Upper lobe of left lung (tissue), 4 donors: ENCODE results near the gene FGF23.

ENCODE experiments used
- CTCF ChIP-seq, 6 experiments: fragments of 450-650 bp in 4 of 6; fragments of 200-600 bp in 2 of 6; sonication (generic) in 2 of 6; IDR thresholded peaks; one replicate each; pipeline ENCODE4 v1.5.1; 2016 to 2019; ENCODE audit warnings: antibody characterized with exemption in 6 of 6
- EP300 ChIP-seq, 4 donors: sonication (generic); formaldehyde crosslinking; IDR thresholded peaks; one replicate each; pipeline ENCODE4 v1.5.1; 2017; ENCODE audit warnings: antibody characterized with exemption in 4 of 4, control low read depth in 2 of 4
- POLR2A ChIP-seq, 4 donors: fragments of 450-650 bp; IDR thresholded peaks; one replicate each; pipeline ENCODE4 v1.5.1; 2016 to 2017; ENCODE audit warnings: antibody characterized with exemption in 4 of 4, mild to moderate bottlenecking in 2 of 4
- POLR2AphosphoS5 ChIP-seq, 2 donors: sonication (generic); formaldehyde crosslinking; IDR thresholded peaks; one replicate each; pipeline ENCODE4 v1.5.1; 2017; ENCODE audit warnings: antibody characterized with exemption in 2 of 2

- TF ChIP-seq POLR2AphosphoS5 (IDR thresholded peaks at IDR 0.05): no peak
- no peak for TF ChIP-seq CTCF (IDR thresholded peaks at IDR 0.05)
- no peak for TF ChIP-seq EP300 (IDR thresholded peaks at IDR 0.05)
- no peak for TF ChIP-seq POLR2A (IDR thresholded peaks at IDR 0.05)
Measured at GRCh38 chr12:4378772-4379171, 740 bp downstream of the FGF23 start.
